K562 (cell line): Measurements from ENCODE around the gene DHX36. TPM values are rescaled to one million over a fixed set of nuclear protein-coding genes. Genes with fewer than 3 reads are reported as not detected.
A peak's percentile ranks its signal among the peaks of the same experiment; 100 is the strongest.

Source experiments
- ATAC-seq: fragments of 200-7000 bp; cut with Tn5 transposase; 3 replicates; pipeline ENCODE4 v1.9.1; 2020; ENCODE audit warnings: moderate library complexity
- BruUV-seq: library from RNA; stranded (reverse); fragments of 400-500 nt; replicated peaks from 2 replicates; lab custom pipeline; 2021; lab: Mats Ljungman, UMichigan
- CTCF ChIA-PET: fragments of 300-600 bp; formaldehyde crosslinking; extraction: SDS; loops from one replicate; lab custom pipeline; 2021; ENCODE audit warnings: low intra/inter-chr PET ratio; lab: Yijun Ruan, JAX
- POLR2A ChIA-PET: fragments of 300-600, 350-650 bp; sonication (Branson Sonifier 250); formaldehyde crosslinking; extraction: SDS; loops from one replicate; lab custom pipeline; 2021; ENCODE audit warnings: antibody characterized with exemption, inconsistent platforms; lab: Yijun Ruan, JAX
- DNase-seq, 4 experiments: peaks; one replicate each; pipeline versions ENCODE4 v3.0.0 to v3.0.0-alpha.2; 2011 to 2018; ENCODE audit warnings: low spot score in 3 of 4, mixed read lengths in 3 of 4; ENCODE audit errors: extremely low read depth in 1 of 4
- FAIRE-seq: peaks from 2 replicates; lab custom pipeline; 2011; peaks lifted over from hg19 to GRCh38; lab: Jason Lieb, UNC
- H2AFZ ChIP-seq: 2 replicates; pipeline ENCODE4 v1.6.0; 2011; ENCODE audit warnings: low read depth, low read length, control low read depth, inconsistent platforms
- H3K27ac ChIP-seq: fragments of 200-600 bp; 3 replicates; pipeline ENCODE4 v1.8.0; 2011; ENCODE audit warnings: low read depth, mild to moderate bottlenecking, control low read depth, inconsistent platforms, low read length, moderate library complexity, mixed read lengths; ENCODE audit errors: extremely low read depth
- H3K27me3 ChIP-seq, 2 experiments: fragments of 300-600 bp in 1 of 2; 2 replicates in 1 of 2; 3 replicates in 1 of 2; pipeline versions ENCODE4 v1.6.0 to v1.8.0; 2011; ENCODE audit warnings: inconsistent platforms in 2 of 2, low read length in 2 of 2, mild to moderate bottlenecking in 1 of 2, mixed read lengths in 1 of 2, moderate library complexity in 1 of 2; ENCODE audit not compliant: control insufficient read depth in 2 of 2, insufficient read depth in 2 of 2
- H3K36me3 ChIP-seq: fragments of 300-600 bp; 3 replicates; pipeline ENCODE4 v1.8.0; 2011; ENCODE audit warnings: mild to moderate bottlenecking, low read length, inconsistent platforms; ENCODE audit not compliant: control insufficient read depth, insufficient read depth
- H3K4me1 ChIP-seq, 2 experiments: fragments of 200-600 bp in 1 of 2; replicated peaks in 1 of 2; 2 replicates in 1 of 2; 3 replicates in 1 of 2; pipeline versions ENCODE4 v1.5.1 to v1.8.0; 2011; ENCODE audit warnings: inconsistent platforms in 2 of 2, low read length in 2 of 2, mild to moderate bottlenecking in 1 of 2, mixed read lengths in 1 of 2, moderate library complexity in 1 of 2; ENCODE audit not compliant: control insufficient read depth in 2 of 2, insufficient read depth in 2 of 2
- H3K4me2 ChIP-seq: 2 replicates; pipeline ENCODE4 v1.6.1; 2011; ENCODE audit warnings: low read length, control low read depth, inconsistent platforms, mixed read lengths; ENCODE audit not compliant: insufficient read depth
- H3K4me3 ChIP-seq: fragments of 200-600 bp; sonication (generic), shearing (Covaris generic); 2 replicates; pipeline ENCODE4 v1.5.1; 2016; ENCODE audit warnings: control low read depth, inconsistent platforms
- H3K79me2 ChIP-seq: fragments of 200-600 bp; 3 replicates; pipeline ENCODE4 v1.8.0; 2011; ENCODE audit warnings: low read length, inconsistent platforms; ENCODE audit not compliant: control insufficient read depth, insufficient read depth
- H3K9ac ChIP-seq, 2 experiments: 2 replicates each; pipeline versions ENCODE4 v1.6.0 to v1.6.1; 2011; ENCODE audit warnings: low read depth in 2 of 2, low read length in 2 of 2, control low read depth in 1 of 2, inconsistent platforms in 1 of 2, mild to moderate bottlenecking in 1 of 2, mixed read lengths in 1 of 2; ENCODE audit not compliant: insufficient read depth in 1 of 2
- H3K9me1 ChIP-seq: one replicate; pipeline ENCODE4 v1.6.0; 2011; ENCODE audit warnings: inconsistent platforms, mild to moderate bottlenecking, low read length, moderate library complexity; ENCODE audit not compliant: control insufficient read depth, insufficient read depth
- H3K9me3 ChIP-seq: replicated peaks from 2 replicates; pipeline ENCODE4 v1.5.1; 2011; ENCODE audit warnings: low read depth, low read length, inconsistent platforms; ENCODE audit not compliant: control insufficient read depth, insufficient read depth
- H4K20me1 ChIP-seq: replicated peaks from 2 replicates; pipeline ENCODE4 v1.6.1; 2011; ENCODE audit warnings: low read length, inconsistent platforms, mixed read lengths; ENCODE audit not compliant: control insufficient read depth, insufficient read depth
- BDP1 ChIP-seq: IDR thresholded peaks from 3 replicates; pipeline ENCODE4 v1.6.1; 2011; ENCODE audit not compliant: insufficient read length, insufficient read depth
- HDAC2 ChIP-seq: fragments of 450-650 bp; IDR thresholded peaks from 2 replicates; pipeline ENCODE4 v1.6.1; 2016; ENCODE audit warnings: mild to moderate bottlenecking
- POLR2G ChIP-seq: fragments of 200-400 bp; formaldehyde crosslinking; IDR thresholded peaks from 2 replicates; pipeline ENCODE4 v1.6.1; 2017; ENCODE audit warnings: low read depth, mild to moderate bottlenecking, antibody characterized with exemption, low read length, moderate library complexity
- RFX1 ChIP-seq: fragments of 450-650 bp; IDR thresholded peaks from 2 replicates; pipeline ENCODE4 v1.6.1; 2016; ENCODE audit warnings: mild to moderate bottlenecking, moderate library complexity
- SAFB2 ChIP-seq: fragments of 200-400 bp; formaldehyde crosslinking; IDR thresholded peaks from 2 replicates; pipeline ENCODE4 v1.6.1; 2018; ENCODE audit warnings: borderline replicate concordance, low read length, low read depth, moderate library complexity; ENCODE audit not compliant: severe bottlenecking
- SUPT5H ChIP-seq: fragments of 450-650 bp; IDR thresholded peaks from 2 replicates; pipeline ENCODE4 v1.6.1; 2016
- TGIF2 ChIP-seq: sonication (generic); formaldehyde crosslinking; IDR thresholded peaks from 2 replicates; pipeline ENCODE4 v1.8.1; 2022; ENCODE audit warnings: mild to moderate bottlenecking, missing genetic modification reagents, moderate library complexity
- WGBS: fragments of 100-300 bp; shearing (Covaris generic); methylation state at CpG from one replicate; pipeline ENCODE4 v1.1.6; 2016; ENCODE audit warnings: low coverage, mixed read lengths; ENCODE audit not compliant: insufficient coverage; ENCODE audit errors: missing lambda C conversion rate; 5-methylcytosine and 5-hydroxymethylcytosine counted together
- in situ Hi-C: fragments of 300-500 bp; cut with MboI; formaldehyde crosslinking; loops from 4 replicates; pipeline ENCODE4 v1.15.0; 2018; ENCODE audit warnings: inconsistent platforms, mixed read lengths
- intact Hi-C: fragments of 100-400 bp; cut with micrococcal nuclease; formaldehyde crosslinking; loops from 2 replicates; pipeline ENCODE4 v1.14.2; 2022
- polyA plus RNA-seq, 8 experiments: library from polyadenylated mRNA; depleted of rRNA in 4 of 8; stranded (reverse) in 5 of 8; unstranded in 3 of 8; fragments of >200 nt; fragmentation: Nextera tagmentation in 2 of 8; fragmentation: Illumina TruSeq in 1 of 8; extraction: Ambion mirVana in 2 of 8; extraction: Trizol in 1 of 8; gene quantifications; 2 replicates each; pipeline versions ENCODE4 v1.2.1 to v1.2.3, GENCODE V29; 2011 to 2014; ENCODE audit warnings: inconsistent platforms in 1 of 8, missing spikeins in 1 of 8
- total RNA-seq, 7 experiments: library from RNA; depleted of rRNA in 6 of 7; stranded (reverse); fragments of >200 nt in 6 of 7; fragmentation: Illumina TruSeq in 2 of 7; extraction: Trizol in 2 of 7; gene quantifications; 2 replicates each; pipeline versions ENCODE4 v1.2.1 to v1.2.3, GENCODE V29; 2011 to 2021; ENCODE audit warnings: low replicate concordance in 1 of 7
- TF ChIP-seq, protein P1 (sequence below): fragments of 450-650 bp; IDR thresholded peaks from 2 replicates; pipeline ENCODE4 v1.6.1; 2016; ENCODE audit warnings: mild to moderate bottlenecking

DHX36 gene
- total and polyA plus RNA-seq, 9 of the 15 experiments (the other 6 are each of a cell fraction or from before 2014, with no cell fraction given) = 44.3 to 98.7 (median 57.0) TPM

- H3K27ac ChIP-seq = no peak overlapping the region
- in situ Hi-C loops = loop anchor here (25.0 kb wide), 1 partner anchor 1557 kb away; the partner anchor contains the start of genes GMPS and SLC33A1
- H3K27me3 ChIP-seq = no peaks in the 10 kb centered on the region
- H3K9me1 ChIP-seq = no peaks in the 10 kb centered on the region
- no peaks in the 10 kb centered on the region for H3K4me1 ChIP-seq
- H3K79me2 ChIP-seq = peaks cover 12% of the 10 kb centered on the region; the same call in 2 of the 3 replicates
- DNase-seq (no peak), ATAC-seq (no peak), FAIRE-seq (no peak)
- peaks cover 97% of the 10 kb centered on the region for H3K36me3 ChIP-seq
- no peak overlapping the region for H3K4me3 ChIP-seq
- no peak overlapping the region for H3K9ac ChIP-seq
- ChIA-PET CTCF (no interaction called here), POLR2A (interaction anchor here (1.0 kb wide), 1 partner anchor 26 kb away, joined by 4 read pairs; no protein-coding TSS in a partner anchor)
- intact Hi-C loops = no loop called here
- no peak for TF ChIP-seq SUPT5H
- no peak for TF ChIP-seq SAFB2
- TF ChIP-seq, protein P1, sequence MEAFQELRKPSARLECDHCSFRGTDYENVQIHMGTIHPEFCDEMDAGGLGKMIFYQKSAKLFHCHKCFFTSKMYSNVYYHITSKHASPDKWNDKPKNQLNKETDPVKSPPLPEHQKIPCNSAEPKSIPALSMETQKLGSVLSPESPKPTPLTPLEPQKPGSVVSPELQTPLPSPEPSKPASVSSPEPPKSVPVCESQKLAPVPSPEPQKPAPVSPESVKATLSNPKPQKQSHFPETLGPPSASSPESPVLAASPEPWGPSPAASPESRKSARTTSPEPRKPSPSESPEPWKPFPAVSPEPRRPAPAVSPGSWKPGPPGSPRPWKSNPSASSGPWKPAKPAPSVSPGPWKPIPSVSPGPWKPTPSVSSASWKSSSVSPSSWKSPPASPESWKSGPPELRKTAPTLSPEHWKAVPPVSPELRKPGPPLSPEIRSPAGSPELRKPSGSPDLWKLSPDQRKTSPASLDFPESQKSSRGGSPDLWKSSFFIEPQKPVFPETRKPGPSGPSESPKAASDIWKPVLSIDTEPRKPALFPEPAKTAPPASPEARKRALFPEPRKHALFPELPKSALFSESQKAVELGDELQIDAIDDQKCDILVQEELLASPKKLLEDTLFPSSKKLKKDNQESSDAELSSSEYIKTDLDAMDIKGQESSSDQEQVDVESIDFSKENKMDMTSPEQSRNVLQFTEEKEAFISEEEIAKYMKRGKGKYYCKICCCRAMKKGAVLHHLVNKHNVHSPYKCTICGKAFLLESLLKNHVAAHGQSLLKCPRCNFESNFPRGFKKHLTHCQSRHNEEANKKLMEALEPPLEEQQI = no peak
- no peak for TF ChIP-seq HDAC2
- no peak for TF ChIP-seq BDP1
- peak; percentile 14; the same call in 1 of the 2 replicates for TF ChIP-seq RFX1
- no peak for TF ChIP-seq TGIF2 (CRISPR knock-in tag)
- no peak for TF ChIP-seq POLR2G
- 97% methylated on average over 3 of the region's 3 CpGs for WGBS
- H4K20me1 ChIP-seq = no peaks in the 10 kb centered on the region
- no peak overlapping the region for H3K4me2 ChIP-seq
- no TSS peak for BruUV-seq
- H3K9me3 ChIP-seq = no peaks in the 10 kb centered on the region
- no peak overlapping the region for H2AFZ ChIP-seq
These were observed 19.4 kb downstream of the DHX36 start for GRCh38 chr3:154304936-154305335.
